RPMI7951 (cell line): ENCODE results near the gene TMEM37. TPM values are rescaled to one million over a fixed set of nuclear protein-coding genes. Genes with fewer than 3 reads are reported as not detected.
"Not testable (repeated sequence)": the region's sequence is repeated elsewhere in the genome, so short reads cannot be mapped to it uniquely, and the experiment has no call there.

ENCODE experiments used
- DNase-seq: peaks from one replicate; pipeline ENCODE4 v3.0.0-alpha.2; 2012; ENCODE audit warnings: low read depth
- total RNA-seq: library from RNA; depleted of rRNA; stranded (reverse); fragments of >200 nt; shearing (Covaris generic); gene quantifications from 2 replicates; pipeline ENCODE4 v1.2.3, GENCODE V29; 2014; rRNA removed

TMEM37 gene, protein sequence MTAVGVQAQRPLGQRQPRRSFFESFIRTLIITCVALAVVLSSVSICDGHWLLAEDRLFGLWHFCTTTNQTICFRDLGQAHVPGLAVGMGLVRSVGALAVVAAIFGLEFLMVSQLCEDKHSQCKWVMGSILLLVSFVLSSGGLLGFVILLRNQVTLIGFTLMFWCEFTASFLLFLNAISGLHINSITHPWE
- total RNA-seq = not detected in 2 replicates

DNA sequence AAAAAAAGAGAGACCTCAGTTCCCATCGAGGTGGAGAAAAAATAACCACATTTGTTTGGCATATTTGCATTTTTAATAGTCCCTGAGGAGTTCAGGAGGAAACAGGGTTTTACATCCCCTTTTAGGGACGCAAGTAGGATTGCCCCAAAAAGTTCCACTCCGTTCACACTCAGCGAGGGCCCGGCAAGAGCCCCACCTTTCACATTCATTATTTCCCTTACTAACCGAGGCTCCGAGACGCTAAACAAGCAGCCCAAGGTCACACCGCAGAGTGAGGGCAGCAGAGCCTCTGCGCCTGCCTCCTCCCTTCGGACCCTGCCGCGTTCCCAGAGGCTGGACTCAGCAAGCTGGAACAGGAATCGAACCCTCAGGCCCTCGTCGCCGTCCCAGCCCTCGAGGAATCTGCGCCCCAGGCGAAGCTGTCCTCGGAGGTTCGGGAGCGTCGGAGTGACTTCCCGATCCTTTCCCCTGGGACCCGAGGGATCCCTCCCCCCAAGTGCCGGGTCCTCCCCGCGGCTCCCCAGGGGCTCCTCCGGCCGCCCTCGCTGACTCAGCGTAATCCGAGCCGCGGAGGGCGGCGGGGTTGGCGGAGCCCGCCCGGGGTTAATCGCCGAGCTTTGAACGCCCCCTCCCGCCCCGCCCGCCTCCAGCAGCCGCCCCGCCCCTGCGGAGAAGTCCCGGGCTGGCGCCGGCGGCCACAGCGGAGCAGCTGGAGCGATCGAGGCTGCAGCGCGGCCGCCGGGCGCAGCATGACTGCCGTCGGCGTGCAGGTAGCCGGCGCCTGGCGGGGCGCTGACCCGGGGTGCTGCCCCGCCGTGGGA, at the start of gene TMEM37:
Gene TMEM37 (plus strand): TSS at position 700 of the 821 bp plus-strand sequence. CDS start 50 bp downstream, at position 750.
- DNase-seq = peak; percentile 76

DNA sequence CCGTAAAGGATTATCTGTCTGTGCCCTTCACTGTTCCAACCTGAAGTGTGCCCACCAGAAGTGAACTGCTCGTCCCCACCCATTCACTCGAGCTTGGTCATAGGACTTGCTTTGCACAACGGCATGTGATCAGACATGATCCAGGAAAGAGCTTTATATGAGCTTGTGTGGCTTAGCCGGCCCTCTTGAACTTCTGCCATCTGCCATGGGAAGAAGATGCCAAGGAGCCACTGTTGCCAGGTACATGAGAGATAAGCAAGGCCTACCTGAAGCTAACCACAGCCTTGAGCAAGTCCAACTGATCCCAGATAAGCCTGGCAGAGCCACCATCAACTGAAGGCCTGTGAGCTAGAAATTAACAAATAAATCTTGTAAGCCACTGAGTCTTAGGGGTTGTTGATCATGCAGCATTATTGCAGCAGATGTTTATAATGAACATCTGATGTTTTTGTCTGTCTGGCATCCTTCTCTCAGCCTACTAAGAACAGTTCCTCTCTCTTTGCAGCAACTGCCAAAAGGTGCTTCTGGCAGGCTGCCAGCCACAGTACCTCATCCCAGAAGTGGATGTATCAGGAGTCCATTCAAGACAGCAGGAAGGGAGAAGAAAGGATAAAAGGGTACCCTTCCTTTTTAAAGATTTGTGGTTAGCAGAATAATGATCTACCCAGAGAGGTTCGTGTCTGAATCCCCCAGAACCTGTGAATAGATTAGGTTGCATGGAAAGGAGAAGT, 48.1 kb upstream of the TMEM37 start:
- no peak for DNase-seq

DNA sequence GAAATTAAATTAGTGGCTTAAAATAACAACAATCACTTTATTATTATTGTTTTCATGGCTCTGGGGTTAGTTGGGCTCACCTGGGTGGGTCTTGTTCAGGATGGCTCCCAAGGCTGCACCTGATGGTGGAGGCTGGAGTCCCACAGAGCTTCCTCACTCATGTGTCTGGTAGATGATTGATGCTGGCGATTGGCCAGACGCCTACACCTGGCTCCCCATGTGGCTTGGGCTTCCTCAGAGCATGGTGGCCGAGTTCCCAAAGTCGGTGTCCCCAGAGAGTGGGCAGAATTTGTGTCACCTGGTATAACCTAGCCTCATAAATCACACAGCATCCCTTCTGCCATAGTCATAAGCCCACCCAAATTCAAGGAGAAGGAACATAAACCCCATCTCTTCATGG, 46.7 kb upstream of the TMEM37 start:
- no peak for DNase-seq

DNA sequence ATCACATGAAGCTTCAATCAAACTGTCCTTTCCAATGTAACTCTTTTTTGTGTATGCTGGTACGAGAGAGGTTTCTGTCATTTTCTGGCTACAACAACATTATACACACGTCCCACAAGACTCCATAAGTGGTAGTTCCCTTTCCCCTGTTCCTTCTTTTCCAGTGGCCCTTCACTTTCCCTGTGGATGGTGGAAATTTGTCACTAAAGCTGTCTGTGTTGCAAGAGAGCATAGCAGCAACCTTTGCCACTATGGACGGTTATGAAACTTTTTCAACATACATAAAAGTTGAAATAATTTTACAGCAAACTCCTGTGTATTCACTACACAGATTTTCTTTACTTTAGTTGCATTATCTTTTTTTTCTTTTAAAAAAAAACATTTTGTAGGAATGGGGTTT, 46.2 kb upstream of the TMEM37 start:
- no peak for DNase-seq

DNA sequence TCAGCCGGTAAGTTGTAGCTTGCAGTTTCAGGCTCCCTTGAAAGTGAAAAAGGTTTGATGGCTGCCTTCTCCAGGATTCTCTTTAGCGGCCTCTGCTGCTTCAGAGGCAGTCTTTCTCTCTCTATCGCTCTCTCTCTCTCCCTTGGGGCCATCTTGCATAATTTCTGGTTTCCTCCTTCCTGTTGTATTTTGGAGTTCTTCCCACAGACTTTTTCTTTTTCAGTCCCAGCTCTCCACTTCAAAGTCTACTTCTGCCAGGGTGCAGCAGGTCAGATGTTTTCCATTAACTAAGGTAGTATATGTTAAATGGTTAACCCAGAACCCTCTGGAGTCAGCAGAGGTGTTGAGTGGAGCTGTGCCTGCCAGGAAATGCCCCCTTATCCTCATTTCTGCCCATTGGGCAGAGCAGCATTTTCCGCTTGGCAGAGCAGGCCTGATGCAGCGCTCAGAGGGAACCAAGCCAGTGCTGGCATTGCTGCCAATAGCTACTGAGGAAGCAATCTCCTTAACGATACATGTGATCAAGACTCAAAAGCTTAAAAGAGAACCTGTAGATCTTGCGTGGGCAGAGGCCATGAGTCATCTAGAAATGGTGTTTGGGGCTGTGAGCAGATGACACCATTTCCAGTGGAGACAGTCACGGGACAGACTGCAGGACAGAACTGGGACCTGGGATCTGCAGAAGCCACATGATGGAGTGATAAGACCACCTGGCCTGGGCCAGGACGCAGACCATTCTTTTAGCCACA, 44.1 kb upstream of the TMEM37 start:
- DNase-seq = peak; percentile 95

DNA sequence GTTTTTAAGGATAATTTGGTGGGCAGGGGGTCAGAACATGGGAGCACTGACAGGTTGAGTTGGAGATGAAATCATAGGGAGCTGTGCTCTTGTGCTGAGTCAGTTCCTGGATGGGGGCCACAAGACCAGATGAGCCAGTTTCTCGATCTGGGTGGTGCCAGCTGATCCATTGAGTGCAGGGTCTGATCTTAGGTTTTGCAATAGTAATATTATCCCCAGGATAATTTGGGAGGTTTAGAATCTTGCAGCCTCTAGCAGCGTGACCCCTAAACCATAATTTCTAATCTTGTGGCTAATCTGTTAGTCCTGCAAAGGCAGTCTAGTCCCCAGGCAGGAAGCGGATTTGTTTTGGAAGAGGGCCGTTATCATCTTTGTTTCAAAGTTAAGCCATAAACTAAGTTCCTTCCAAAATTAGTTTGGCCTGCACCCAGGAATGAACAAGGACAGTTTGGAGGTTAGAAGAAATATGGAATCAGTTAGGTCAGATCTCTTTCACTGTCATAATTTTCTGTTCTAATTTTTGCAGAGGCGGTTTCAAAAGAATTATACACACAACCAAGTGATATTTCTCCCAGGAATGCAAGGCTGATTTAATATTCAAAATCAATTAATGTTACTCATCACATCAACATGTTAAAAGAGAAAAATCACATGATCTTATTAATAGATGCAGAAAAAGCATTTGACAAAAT, 41.9 kb upstream of the TMEM37 start:
- DNase-seq = peak; percentile 82

DNA sequence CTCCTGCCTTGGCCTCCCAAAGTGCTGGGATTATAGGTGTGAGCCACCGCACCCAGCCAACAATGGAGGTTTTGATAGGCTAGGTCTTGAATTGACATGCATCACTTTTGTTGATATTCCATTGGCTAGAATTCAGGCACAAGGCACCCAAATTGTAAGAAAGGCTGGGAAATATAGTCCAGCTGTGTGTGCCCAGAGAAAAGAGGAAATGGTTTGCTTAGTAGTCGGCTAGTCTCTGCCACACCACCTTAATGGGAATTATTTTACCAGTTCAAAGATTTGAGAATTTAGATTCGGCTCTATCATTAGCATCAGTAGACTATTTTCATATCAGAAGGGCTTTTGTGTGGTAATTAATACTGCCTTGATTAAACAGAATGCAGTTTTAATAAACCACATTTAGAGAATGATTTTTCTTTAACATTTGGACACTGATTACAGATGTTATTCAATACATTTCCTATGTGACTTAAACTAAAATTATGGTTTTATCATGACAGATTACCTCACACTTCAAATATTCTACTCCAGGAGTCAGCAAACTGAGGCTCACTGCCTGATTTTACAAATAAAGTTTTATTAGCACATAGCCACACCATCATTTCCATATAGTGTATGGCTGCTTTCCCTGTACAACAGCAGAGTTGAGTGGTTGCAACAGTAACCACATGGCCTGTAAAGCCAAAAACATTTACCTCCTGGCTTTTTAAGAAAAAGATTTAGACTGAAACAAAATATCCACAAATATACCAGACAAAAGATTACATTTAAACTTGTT, 37.5 kb upstream of the TMEM37 start:
- DNase-seq = no peak

DNA sequence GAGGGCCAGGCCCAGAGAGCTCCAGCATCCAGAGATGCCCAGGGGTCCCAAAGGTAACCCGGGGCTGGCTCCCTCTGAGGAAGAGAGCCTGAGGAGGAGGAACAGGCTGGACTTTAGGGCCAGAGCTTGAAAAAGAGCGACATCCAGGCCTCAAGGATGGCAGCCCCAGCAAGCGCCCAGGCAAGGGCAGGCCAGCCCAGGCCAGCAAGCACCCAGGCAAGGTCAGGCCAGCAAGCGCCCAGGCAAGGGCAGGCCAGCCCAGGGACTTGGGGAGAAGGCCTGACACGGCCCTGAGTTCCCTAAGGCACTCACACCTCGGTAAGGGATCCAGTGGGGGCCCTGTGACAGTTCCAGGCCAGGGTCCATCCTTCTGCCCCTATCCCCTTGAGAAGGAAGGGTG, 34.5 kb upstream of the TMEM37 start:
- no peak for DNase-seq

DNA sequence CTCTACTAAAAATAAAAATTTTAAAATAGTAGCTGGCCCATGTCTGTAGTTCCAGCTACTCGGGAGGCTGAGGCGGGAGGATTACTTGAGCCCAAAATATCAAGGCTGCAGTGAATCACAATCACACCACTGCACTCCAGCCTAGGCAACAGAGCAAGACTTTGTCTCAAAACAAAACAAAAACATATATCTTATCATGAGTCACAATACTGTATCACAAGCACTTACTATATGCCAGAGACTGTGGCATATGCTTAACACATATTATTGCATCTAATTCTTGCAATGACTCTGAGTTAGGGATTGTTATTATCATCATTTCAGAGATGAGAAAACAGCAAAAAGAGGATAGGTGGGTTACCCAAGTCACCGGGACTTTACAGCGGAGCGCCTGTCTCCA, 29.5 kb upstream of the TMEM37 start:
- no peak for DNase-seq

DNA sequence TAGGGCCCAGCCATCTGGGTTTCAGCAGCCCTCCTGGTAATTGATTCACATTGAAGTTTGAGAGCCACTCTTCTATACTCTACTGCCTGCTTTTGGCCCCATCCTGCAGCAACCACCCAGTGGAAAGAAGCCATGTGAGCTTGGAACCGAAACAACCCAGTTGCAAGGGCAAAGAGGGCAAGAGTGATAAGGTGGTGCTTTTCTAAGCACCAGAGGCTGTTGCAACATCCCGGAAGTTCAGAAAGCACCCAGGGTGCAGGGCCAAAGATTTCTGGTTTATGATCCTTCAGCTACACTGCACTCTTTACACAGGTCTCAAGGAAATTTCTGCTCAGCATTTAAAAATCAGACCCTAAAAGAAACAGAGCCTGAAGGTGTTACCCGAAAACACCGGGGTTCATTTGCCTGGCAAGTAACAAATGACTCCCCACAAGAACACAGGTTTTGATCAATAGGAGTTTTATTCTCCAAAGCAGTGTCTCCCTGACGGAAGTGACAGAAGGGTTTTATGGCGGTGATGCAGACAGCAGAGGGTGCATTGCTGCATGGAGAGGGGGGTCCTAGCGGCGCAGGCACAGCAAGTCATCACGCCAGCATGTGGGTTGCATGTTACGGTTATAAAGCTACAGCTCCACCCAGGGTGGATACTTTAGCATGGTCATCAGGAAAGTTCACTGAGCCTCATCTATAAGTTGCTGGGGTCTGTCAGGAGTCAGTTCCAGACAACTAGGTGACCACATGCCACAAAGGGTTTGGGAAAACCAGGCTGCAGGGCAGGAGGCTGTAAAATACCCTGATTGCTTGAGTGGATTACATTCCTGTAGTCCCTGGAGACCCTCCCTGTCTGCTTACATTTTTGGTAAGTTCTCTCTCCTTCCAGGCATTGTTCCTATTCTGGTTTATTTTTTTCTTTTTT, 28.8 kb upstream of the TMEM37 start:
- DNase-seq = no peak

DNA sequence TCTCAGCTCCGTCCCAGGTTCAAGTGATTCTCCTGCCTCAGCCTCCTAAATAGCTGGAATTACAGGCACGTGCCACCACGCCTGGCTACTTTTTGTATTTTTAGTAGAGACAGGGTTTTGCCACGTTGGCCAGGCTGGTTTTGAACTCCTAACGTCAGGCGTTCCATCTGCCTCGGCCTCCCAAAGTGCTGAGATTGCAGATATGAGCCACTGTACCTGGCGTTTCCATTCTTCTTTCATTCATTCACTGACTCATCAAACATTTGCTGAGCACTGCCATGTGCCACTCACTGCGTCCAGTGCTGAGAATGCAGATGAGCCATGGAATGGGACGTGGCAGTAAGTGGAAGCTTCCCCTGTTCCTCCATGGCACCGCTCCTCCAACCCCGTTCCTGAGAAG, 28.0 kb upstream of the TMEM37 start:
- DNase-seq = not testable (repeated sequence)

DNA sequence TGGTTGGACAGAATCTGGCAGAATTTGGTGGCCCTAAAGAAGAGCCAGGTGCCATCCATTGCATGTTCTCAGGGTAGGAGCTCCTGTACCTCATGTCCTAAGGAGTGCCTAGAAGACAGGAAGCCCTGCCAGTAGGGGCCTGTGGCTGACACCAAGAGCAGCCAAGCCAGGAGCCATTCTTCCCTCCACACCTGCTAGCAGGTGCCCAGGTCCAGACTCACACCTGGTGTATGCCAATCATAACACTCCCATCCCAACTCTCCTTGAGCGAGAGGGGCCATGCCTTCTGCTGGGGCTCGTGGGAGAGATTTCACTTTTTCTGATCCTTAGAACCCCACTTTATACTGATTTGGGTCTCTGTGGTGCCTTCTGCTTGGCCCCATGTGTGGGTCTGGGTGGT, 26.5 kb upstream of the TMEM37 start:
- no peak for DNase-seq

DNA sequence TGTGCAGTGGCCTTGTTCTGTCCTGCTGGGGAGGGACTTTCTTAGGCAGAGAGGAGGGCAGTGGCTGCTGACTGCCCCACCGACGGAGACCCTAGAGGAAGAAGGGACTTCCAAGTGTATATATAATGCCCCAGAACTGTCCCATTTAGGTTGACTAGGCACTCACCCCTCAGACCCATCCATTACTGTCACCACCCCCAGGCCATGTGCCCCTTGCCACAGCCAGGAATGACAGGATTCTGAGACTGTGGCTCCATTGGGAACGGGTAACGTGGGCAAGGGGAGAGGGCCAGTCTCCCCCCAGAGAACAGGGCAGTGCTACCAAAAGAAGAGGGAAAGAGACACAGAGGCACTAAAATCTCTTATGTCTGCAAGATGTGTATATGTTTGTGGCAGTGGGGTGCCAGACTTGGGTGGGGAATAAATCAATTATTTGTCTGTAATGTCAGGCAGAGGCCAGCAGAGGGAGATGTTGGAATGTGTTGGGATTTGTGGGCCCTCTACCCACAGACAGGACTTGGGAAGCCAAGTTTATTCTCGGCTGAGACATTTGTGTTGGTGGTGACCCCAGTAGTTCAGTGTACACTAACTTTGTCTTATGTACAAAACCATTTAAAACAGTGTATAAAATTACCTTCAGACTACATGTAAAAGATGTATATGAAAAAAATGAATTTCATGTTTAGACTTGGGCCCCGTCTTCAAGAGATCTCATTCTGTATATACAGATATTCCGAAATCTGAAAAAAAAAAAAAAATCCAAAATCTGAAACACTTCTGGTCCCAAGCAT, 24.0 kb upstream of the TMEM37 start:
- DNase-seq = peak; percentile 58

DNA sequence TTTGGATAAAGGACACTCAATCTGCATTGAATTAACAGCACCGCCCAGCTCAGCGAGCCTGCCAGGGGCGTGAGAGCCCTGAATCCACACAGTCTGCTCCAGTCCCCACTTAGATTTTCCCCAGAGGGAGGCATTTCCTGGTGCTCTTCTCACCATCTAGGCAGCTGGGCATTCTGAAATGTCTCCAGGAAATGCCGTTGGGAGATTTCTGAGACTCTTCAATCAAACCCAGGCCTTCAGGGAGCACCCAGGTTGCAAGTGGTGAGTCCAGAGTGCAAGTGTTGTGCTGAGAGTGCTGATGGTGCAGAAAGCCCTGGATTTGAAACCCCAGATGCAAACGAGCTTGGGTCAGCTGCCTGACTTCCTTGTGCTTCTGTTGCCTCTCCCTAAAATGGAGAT, 23.4 kb upstream of the TMEM37 start:
- no peak for DNase-seq

DNA sequence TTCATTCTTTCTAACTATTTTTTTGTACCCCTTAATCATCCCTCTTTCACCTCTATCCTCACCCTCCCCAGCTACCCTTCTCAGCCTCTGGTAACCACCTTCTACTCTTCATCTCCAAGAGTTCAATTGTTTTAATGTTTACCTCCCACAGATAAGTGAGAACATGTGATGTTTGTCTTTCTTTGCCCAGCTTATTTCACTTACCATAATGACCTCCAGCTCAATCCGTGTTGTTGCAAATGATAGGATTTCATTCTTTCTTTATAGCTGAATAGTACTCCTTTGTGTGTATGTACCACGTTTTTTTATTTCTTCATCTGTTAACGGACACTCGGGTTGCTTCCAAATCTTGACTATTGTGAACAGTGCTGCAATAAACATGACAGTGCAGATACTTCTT, 22.1 kb upstream of the TMEM37 start:
- no peak for DNase-seq

DNA sequence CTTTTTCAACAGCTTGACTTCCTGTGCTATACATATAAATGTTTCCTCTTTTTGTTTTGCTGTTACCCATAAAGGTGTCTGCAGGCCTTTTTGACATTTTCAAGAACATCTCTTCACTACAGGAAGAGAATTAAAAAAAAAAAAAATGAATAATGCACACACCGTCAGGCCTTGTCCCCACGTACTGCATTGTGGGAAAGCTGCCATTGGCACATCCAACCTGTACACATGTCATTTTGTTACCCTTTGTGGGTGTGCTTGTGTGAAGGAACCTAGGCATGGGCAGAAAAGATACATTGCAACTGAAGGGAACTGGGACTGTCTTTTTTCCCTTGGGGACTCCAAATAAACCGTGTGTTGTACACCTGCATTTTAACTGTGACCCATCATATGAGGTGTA, 16.8 kb upstream of the TMEM37 start:
- no peak for DNase-seq

DNA sequence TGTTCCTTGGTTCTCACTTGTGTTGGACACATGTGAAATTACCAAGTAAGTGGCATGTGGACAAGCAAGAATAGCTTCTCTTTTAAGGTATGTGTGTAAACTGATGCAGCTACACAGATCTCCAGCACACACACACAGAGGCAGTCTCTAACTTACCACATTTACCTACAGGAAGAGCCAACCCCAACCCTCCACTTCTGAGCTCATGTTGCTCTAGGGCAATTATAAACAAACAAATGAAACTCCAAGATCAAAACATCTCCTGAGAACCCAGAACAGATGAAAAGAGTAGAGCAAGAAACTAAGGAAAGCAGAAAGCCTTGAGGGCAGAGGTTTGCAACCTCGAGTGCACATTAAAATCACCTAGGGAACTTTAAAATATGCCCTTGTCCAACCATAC, 16.0 kb upstream of the TMEM37 start:
- DNase-seq = no peak

DNA sequence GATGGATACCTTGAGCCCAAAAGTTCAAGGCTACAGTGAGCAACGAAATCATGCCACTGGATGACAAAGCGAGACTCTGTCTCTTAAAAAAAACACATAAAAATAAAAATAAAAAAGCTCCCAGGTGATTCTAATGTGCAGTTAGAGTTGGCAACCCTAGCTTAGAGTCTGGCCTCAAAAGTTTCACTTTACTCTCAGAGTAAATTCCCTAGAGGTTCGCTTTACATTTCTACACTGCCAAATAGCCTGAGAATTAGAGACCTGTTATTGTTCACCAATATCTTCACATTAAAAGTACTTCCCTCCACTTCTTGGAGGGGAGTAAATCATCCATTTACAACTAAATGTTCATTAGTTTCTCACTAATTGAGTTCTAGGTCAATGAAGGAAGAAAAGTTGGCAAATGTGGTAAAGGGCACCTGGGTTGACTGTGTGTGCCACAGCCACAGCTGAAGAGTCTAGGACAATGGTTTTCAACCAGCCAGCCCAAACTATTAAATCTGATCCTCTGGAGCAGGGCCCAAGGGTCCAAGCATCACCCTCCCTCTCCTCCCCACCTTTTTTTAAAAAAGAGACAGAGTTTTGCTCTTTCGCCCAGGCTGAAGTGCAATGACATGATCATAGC, 15.2 kb upstream of the TMEM37 start:
- DNase-seq = no peak
